Heart left ventricle (tissue), 13 donors: ENCODE measurements around the gene SCLT1.

ENCODE experiments used
- CTCF ChIP-seq, 12 donors: fragments of 200-600 bp; sonication (generic) in 4 of 12; IDR thresholded peaks; one replicate each; pipeline versions ENCODE4 v1.5.0 to v1.8.0; 2018 to 2022; ENCODE audit warnings: antibody characterized with exemption in 12 of 12, mild to moderate bottlenecking in 5 of 12
- POLR2A ChIP-seq, 2 donors: fragments of 450-650 bp; IDR thresholded peaks; one replicate each; pipeline ENCODE4 v1.6.1; 2017; ENCODE audit warnings: antibody characterized with exemption in 2 of 2, mild to moderate bottlenecking in 2 of 2, moderate library complexity in 2 of 2
- donor health status: ischemic (EF 13 %, LVEDD 7.1; RV severe dilation, severe dysfunction).
- donor health status: DM: no; HTN: yes; CAD: no.
- donor health status: DM: no; HTN: no; CAD: no.
- donor health status: ischemic (EF 25% LVEDD 6.9; RV normal size, moderate dysfunction).
- donor health status: ischemic (EF 25% LVEDD 5.7; RV mildly dilated, moderate dysfunction).
- donor health status: ischemic (EF 35%, LVEDD 5.7; RV mildly dilated, moderate dysfunction).
- donor health status: nonischemic (EF 11% LVEDD 7.7; RV severe dilation, severe dysfunction).
- donor health status: DM: yes; HTN: yes; CAD: no.
- donor health status: PGD.
- donor health status: ischemic (EF 29% LVEDD 5.4; RV normal size, mild dysfunction).
- donor health status: nonischemic (EF 23%, LVEDD 6.1; RV moderate dilation, normal function).

GRCh38 chr4:128847082-128847724 lies 246.1 kb downstream of the SCLT1 start:
- TF ChIP-seq CTCF (IDR thresholded peaks at IDR 0.05) (no peak), POLR2A (IDR thresholded peaks at IDR 0.05) (no peak)
